ENCODE results near the gene ADAM15.

DNA sequence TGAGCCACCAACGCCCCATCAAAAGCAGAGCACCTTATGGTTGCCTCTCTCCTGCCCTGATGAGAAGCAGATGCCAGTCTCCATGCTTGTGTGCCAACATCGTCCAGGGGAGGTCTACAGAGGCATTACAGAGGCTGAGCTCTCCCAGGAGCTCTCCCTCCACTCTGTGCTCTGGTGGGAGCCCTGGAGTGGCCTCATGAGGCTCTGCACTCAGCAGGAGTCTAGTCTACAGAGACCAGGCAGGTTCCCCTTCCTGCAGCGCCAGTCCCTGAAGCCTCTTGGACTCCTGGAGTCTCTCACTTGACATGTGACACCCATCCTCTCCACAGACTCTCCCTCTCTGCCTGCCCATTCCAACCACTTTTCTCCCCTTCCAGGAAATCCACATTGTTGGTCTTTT, 14.1 kb upstream of the ADAM15 start:
- TF ChIP-seq, protein P1, sequence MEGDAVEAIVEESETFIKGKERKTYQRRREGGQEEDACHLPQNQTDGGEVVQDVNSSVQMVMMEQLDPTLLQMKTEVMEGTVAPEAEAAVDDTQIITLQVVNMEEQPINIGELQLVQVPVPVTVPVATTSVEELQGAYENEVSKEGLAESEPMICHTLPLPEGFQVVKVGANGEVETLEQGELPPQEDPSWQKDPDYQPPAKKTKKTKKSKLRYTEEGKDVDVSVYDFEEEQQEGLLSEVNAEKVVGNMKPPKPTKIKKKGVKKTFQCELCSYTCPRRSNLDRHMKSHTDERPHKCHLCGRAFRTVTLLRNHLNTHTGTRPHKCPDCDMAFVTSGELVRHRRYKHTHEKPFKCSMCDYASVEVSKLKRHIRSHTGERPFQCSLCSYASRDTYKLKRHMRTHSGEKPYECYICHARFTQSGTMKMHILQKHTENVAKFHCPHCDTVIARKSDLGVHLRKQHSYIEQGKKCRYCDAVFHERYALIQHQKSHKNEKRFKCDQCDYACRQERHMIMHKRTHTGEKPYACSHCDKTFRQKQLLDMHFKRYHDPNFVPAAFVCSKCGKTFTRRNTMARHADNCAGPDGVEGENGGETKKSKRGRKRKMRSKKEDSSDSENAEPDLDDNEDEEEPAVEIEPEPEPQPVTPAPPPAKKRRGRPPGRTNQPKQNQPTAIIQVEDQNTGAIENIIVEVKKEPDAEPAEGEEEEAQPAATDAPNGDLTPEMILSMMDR (IDR thresholded peaks at IDR 0.05; ENCODE audit: poor library complexity, severe bottlenecking): no peak
- TF ChIP-seq SMC3 (conservative IDR thresholded peaks at IDR 0.05; ENCODE audit: poor library complexity): no peak
- no peak for TF ChIP-seq POLR2AphosphoS5 (IDR thresholded peaks at IDR 0.05)
- TF ChIP-seq EZH2 (IDR thresholded peaks at IDR 0.05; ENCODE audit: borderline replicate concordance, insufficient read depth, low read length, poor library complexity, severe bottlenecking): no peak

Data from neural cell (in vitro differentiated cells).